ENCODE results near the gene NUAK1. TPM values are rescaled to one million over a fixed set of nuclear protein-coding genes. Genes with fewer than 3 reads are reported as not detected.

Gene NUAK1
- total RNA-seq, 1 donor from 2014 or later: 23.4 TPM

DNA sequence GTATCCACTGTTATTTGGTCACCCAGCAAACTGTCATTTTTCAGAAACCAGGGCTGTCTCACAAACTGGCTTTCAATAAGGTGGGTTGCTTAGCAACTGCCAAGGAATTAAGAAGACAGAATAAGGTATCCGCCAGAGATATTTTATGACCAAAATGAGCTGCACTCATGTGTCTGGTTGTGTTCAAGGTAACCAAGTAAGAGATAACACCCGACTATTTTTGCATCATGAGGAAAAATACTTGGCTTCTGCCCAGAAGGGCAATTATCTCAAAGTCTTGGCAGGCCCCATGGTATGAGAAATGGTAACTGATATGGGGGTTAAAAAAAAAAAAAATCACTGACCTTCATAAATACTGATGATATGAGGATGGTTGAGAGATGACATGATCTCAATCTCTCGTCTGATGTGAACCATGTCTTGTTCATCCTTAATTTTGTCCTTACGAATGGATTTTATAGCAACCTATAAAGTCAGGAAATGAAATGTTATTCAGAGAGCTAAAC is 32.6 kb downstream of the NUAK1 start:
- no peak for DNase-seq (ENCODE audit: low spot score in 2 of 2, unreplicated experiment in 2 of 2)
- peaks cover 18% of the 10 kb centered on the region for H3K36me3 Mint-ChIP-seq
- H3K27me3 Mint-ChIP-seq (ENCODE audit: low read depth): no peaks in the 10 kb centered on the region
- peak overlapping the region; percentile 96 for H3K27ac Mint-ChIP-seq
- H3K9me3 Mint-ChIP-seq: no peaks in the 10 kb centered on the region
- TF ChIP-seq, protein P1, sequence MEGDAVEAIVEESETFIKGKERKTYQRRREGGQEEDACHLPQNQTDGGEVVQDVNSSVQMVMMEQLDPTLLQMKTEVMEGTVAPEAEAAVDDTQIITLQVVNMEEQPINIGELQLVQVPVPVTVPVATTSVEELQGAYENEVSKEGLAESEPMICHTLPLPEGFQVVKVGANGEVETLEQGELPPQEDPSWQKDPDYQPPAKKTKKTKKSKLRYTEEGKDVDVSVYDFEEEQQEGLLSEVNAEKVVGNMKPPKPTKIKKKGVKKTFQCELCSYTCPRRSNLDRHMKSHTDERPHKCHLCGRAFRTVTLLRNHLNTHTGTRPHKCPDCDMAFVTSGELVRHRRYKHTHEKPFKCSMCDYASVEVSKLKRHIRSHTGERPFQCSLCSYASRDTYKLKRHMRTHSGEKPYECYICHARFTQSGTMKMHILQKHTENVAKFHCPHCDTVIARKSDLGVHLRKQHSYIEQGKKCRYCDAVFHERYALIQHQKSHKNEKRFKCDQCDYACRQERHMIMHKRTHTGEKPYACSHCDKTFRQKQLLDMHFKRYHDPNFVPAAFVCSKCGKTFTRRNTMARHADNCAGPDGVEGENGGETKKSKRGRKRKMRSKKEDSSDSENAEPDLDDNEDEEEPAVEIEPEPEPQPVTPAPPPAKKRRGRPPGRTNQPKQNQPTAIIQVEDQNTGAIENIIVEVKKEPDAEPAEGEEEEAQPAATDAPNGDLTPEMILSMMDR (IDR thresholded peaks at IDR 0.05; ENCODE audit: unreplicated experiment): no peak
- H3K4me3 Mint-ChIP-seq: no peak overlapping the region
- H3K4me1 Mint-ChIP-seq: peaks cover 68% of the 10 kb centered on the region

DNA sequence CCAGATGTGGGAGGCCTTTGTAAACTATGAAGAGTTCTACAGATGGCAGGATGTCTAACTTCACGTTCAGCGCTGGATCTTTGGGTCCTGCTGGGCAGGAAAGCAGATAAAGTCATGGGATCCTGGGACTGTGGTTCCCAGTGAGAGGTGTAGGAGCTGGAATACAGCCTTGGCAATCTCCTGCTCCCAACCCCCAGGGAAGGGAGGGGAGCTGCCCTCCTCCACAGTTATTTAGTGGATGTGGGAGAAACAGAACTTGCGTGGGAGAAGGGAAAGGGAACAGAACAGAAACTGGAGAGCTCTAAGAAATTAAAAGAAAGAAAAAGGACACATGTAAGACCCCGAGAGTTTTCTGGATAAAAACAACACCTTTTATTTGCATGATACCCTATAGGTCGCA is 37.0 kb downstream of the NUAK1 start:
- TF ChIP-seq, protein P1 (IDR thresholded peaks at IDR 0.05; ENCODE audit: unreplicated experiment): no peak
- H3K4me1 Mint-ChIP-seq: peaks cover 51% of the 10 kb centered on the region
- no peak overlapping the region for H3K27ac Mint-ChIP-seq
- no peaks in the 10 kb centered on the region for H3K27me3 Mint-ChIP-seq (ENCODE audit: low read depth)
- peaks cover 24% of the 10 kb centered on the region for H3K36me3 Mint-ChIP-seq
- DNase-seq (ENCODE audit: low spot score in 2 of 2, unreplicated experiment in 2 of 2): no peak
- no peak overlapping the region for H3K4me3 Mint-ChIP-seq
- no peaks in the 10 kb centered on the region for H3K9me3 Mint-ChIP-seq

GRCh38 chr12:106098691-106099200 is 40.0 kb downstream of the NUAK1 start:
- Mint-ChIP-seq H3K27me3 (ENCODE audit: low read depth) (no peaks in the 10 kb centered on the region), H3K4me3 (no peak overlapping the region), H3K36me3 (peaks cover 29% of the 10 kb centered on the region), H3K27ac (no peak overlapping the region), H3K9me3 (no peaks in the 10 kb centered on the region), H3K4me1 (peaks cover 43% of the 10 kb centered on the region)
- TF ChIP-seq, protein P1 (IDR thresholded peaks at IDR 0.05; ENCODE audit: unreplicated experiment): no peak
- DNase-seq (ENCODE audit: low spot score in 2 of 2, unreplicated experiment in 2 of 2): no peak

- no peaks in the 10 kb centered on the region for H3K27me3 Mint-ChIP-seq (ENCODE audit: low read depth)
- H3K4me1 Mint-ChIP-seq: peaks cover 42% of the 10 kb centered on the region
- peak overlapping the region; percentile 74 for H3K27ac Mint-ChIP-seq
- no peak overlapping the region for H3K4me3 Mint-ChIP-seq
- no peaks in the 10 kb centered on the region for H3K9me3 Mint-ChIP-seq
- no peak for DNase-seq (ENCODE audit: low spot score in 2 of 2, unreplicated experiment in 2 of 2)
- TF ChIP-seq, protein P1 (IDR thresholded peaks at IDR 0.05; ENCODE audit: unreplicated experiment): no peak
- H3K36me3 Mint-ChIP-seq: peaks cover 25% of the 10 kb centered on the region
Observed at GRCh38 chr12:106097011-106097410, 41.7 kb downstream of the NUAK1 start.

DNA sequence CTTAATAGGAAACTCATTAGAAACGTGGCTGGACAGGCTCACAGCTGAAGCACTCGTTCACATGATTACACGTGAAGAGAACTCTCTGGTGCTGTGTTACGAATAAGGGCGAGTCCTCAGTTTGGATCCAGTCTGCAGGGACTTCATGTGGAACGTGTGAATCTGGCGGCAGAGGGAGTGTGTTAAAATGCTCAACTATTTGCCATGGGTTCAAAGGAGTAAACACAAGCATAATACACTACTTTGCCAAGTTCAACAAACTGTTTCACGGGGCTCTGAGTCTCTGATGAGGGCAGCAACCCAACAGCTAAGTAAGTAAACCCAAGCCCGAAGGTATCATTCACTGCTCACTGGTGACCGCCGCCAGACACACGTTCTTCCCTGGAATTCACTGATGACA is 42.4 kb downstream of the NUAK1 start:
- no peaks in the 10 kb centered on the region for H3K9me3 Mint-ChIP-seq
- peaks cover 20% of the 10 kb centered on the region for H3K36me3 Mint-ChIP-seq
- no peak overlapping the region for H3K4me3 Mint-ChIP-seq
- peaks cover 35% of the 10 kb centered on the region for H3K4me1 Mint-ChIP-seq
- no peaks in the 10 kb centered on the region for H3K27me3 Mint-ChIP-seq (ENCODE audit: low read depth)
- peak overlapping the region; percentile 74 for H3K27ac Mint-ChIP-seq
- no peak for DNase-seq (ENCODE audit: low spot score in 2 of 2, unreplicated experiment in 2 of 2)
- TF ChIP-seq, protein P1 (IDR thresholded peaks at IDR 0.05; ENCODE audit: unreplicated experiment): no peak
